Adrenal gland (tissue), 12 donors: ENCODE data around the gene UBE3A. TPM values are rescaled to one million over a fixed set of nuclear protein-coding genes. Genes with fewer than 3 reads are reported as not detected.
A peak's percentile ranks its signal among the peaks of the same experiment; 100 is the strongest.

ENCODE experiments used
- DNase-seq, 7 donors: peaks; one replicate each; pipeline ENCODE4 v3.0.0-alpha.2; 2019 to 2020
- H3K27ac ChIP-seq, 5 donors: fragments of 200-600 bp; sonication (generic) in 4 of 5; 1 replicate in 3 of 5; 2 replicates in 2 of 5; pipeline versions ENCODE4 v1.5.1 to v1.8.0; 2016 to 2020; ENCODE audit warnings: mild to moderate bottlenecking in 1 of 5
- H3K27me3 ChIP-seq: fragments of 200-600 bp; 2 replicates; pipeline ENCODE4 v1.8.0; 2021
- H3K36me3 ChIP-seq, 2 donors: fragments of 200-600 bp; replicated peaks in 1 of 2; 1 replicate in 1 of 2; 2 replicates in 1 of 2; pipeline versions ENCODE4 v1.5.1 to v1.8.0; 2018 to 2022
- H3K4me1 ChIP-seq, 2 donors: fragments of 200-600 bp; replicated peaks in 1 of 2; 1 replicate in 1 of 2; 2 replicates in 1 of 2; pipeline versions ENCODE4 v1.5.1 to v1.8.0; 2018 to 2021
- H3K4me3 ChIP-seq, 4 donors: fragments of 200-600 bp; sonication (generic) in 3 of 4; one replicate each; pipeline ENCODE4 v1.5.1; 2016 to 2018
- H3K9me3 ChIP-seq, 3 donors: fragments of 200-600 bp; sonication (generic) in 1 of 3; replicated peaks in 1 of 3; 1 replicate in 2 of 3; 2 replicates in 1 of 3; pipeline versions ENCODE4 v1.5.1 to v1.8.0; 2016 to 2021
- CTCF ChIP-seq, 6 experiments: fragments of 450-650 bp in 4 of 6; fragments of 200-600 bp in 2 of 6; sonication (generic) in 1 of 6; IDR thresholded peaks; 1 replicate in 5 of 6; 2 replicates in 1 of 6; pipeline versions ENCODE4 v1.5.1 to v1.8.0; 2016 to 2021; ENCODE audit warnings: antibody characterized with exemption in 6 of 6, mild to moderate bottlenecking in 2 of 6, moderate library complexity in 1 of 6
- POLR2A ChIP-seq, 2 donors: fragments of 450-650 bp; IDR thresholded peaks; one replicate each; pipeline ENCODE4 v1.6.1; 2017; ENCODE audit warnings: antibody characterized with exemption in 2 of 2, mild to moderate bottlenecking in 2 of 2, moderate library complexity in 1 of 2
- WGBS, 4 donors: extraction: QIAGEN DNeasy Blood & Tissue Kit in 2 of 4; methylation state at CpG; one replicate each; pipeline versions ENCODE4 v1.1.5 to v1.1.7; 2013 to 2017; 5-methylcytosine and 5-hydroxymethylcytosine counted together
- intact Hi-C, 2 donors: fragments of 100-400 bp; cut with DNase I; formaldehyde crosslinking; loops; one replicate each; pipeline versions ENCODE4 v1.14.1 to v1.15.0; 2022 to 2023
- polyA plus RNA-seq, 3 donors: library from polyadenylated mRNA; stranded (reverse); fragments of 200-250 nt in 2 of 3; fragments of 350-450 nt in 1 of 3; fragmentation: Illumina TruSeq in 1 of 3; extraction: RNeasy Lipid Tissue Mini Kit (QIAGEN cat#74804) in 1 of 3; gene quantifications; one replicate each; pipeline ENCODE4 v1.2.3, GENCODE V29; 2013 to 2014
- total RNA-seq, 9 donors: library from RNA; depleted of rRNA in 4 of 9; stranded (reverse); fragments of >200 nt in 4 of 9; fragments of 120-200 nt in 1 of 9; fragmentation: NEBNext Ultra II Directional in 1 of 9; extraction: Animal tissue kit (Norgen Biotek cat#: 25700) in 1 of 9; gene quantifications; one replicate each; pipeline versions ENCODE4 v1.1.0 to v1.2.4, GENCODE V29; 2013 to 2023
- donor health status: healthy with polysubstance abuse.
- donor health status: Bipolar disorder and iron deficiency.
- donor health status: DM: yes; HTN: yes; CAD: no.
- donor health status: DM: no; HTN: no; CAD: no.
- donor health status: DM: no; HTN: no; CAD: no.
- donor health status: DM: yes; HTN: yes; CAD: no.

The UBE3A gene
- total and polyA plus RNA-seq, 12 donors, result 19.6 to 114 (median 77.5) TPM

- no peaks in the 10 kb centered on the region for H3K27me3 ChIP-seq
- WGBS, 4 donors, result 34 to 73% (median 53%) methylated on average over 1 of the region's 1 CpG
- intact Hi-C loops, result loop anchor here in 1 of 2 donors (10.0 kb wide), 1 partner anchor 82 kb away; no protein-coding TSS in a partner anchor
- peak overlapping the region in 1 of 5 donors; percentile 15 for H3K27ac ChIP-seq
- no peak overlapping the region for H3K4me3 ChIP-seq
- no peak for DNase-seq
- no peak for TF ChIP-seq POLR2A (IDR thresholded peaks at IDR 0.05)
- no peak for TF ChIP-seq CTCF (IDR thresholded peaks at IDR 0.05)
- peaks cover 0 to 4% (median 0%) of the 10 kb centered on the region in 3 donors for H3K9me3 ChIP-seq
- peaks cover 0 to 38% of the 10 kb centered on the region in 2 donors for H3K4me1 ChIP-seq
- H3K36me3 ChIP-seq, result no peaks in the 10 kb centered on the region
These were observed 32.0 kb downstream of the UBE3A start for GRCh38 chr15:25406846-25407245.

GRCh38 chr15:25406261-25406660 is 32.6 kb downstream of the UBE3A start:
- Histone ChIP-seq H3K9me3 (peaks cover 0 to 8% (median 0%) of the 10 kb centered on the region in 3 donors), H3K27ac (no peak overlapping the region), H3K36me3 (no peaks in the 10 kb centered on the region), H3K4me3 (no peak overlapping the region), H3K4me1 (peaks cover 0 to 38% of the 10 kb centered on the region in 2 donors), H3K27me3 (no peaks in the 10 kb centered on the region)
- WGBS, 4 donors, result 35 to 62% (median 53%) methylated on average over 1 of the region's 1 CpG
- no peak for TF ChIP-seq CTCF (IDR thresholded peaks at IDR 0.05)
- TF ChIP-seq POLR2A (IDR thresholded peaks at IDR 0.05), result no peak
- no peak for DNase-seq
- intact Hi-C loops, result loop anchor here in 1 of 2 donors (10.0 kb wide), 1 partner anchor 81 kb away; no protein-coding TSS in a partner anchor

GRCh38 chr15:25403771-25404170 is 35.1 kb downstream of the UBE3A start:
- no peak for DNase-seq
- 89 to 93% (median 91%) methylated on average over 2 of the region's 2 CpGs for WGBS, 4 donors
- H3K36me3 ChIP-seq, result no peaks in the 10 kb centered on the region
- intact Hi-C loops, result loop anchor here in 1 of 2 donors (10.0 kb wide), 1 partner anchor 79 kb away; no protein-coding TSS in a partner anchor
- no peak overlapping the region for H3K27ac ChIP-seq
- H3K9me3 ChIP-seq, result peaks cover 0 to 8% (median 0%) of the 10 kb centered on the region in 3 donors
- H3K4me1 ChIP-seq, result peaks cover 0 to 23% of the 10 kb centered on the region in 2 donors
- H3K27me3 ChIP-seq, result no peaks in the 10 kb centered on the region
- H3K4me3 ChIP-seq, result no peak overlapping the region
- TF ChIP-seq CTCF (IDR thresholded peaks at IDR 0.05) (no peak), POLR2A (IDR thresholded peaks at IDR 0.05) (no peak)

GRCh38 chr15:25402342-25402741 is 36.5 kb downstream of the UBE3A start:
- WGBS, 4 donors, result 98 to 100% (median 100%) methylated on average over 1 to 2 of the region's 2 CpGs
- Histone ChIP-seq H3K27me3 (no peaks in the 10 kb centered on the region), H3K27ac (no peak overlapping the region), H3K4me1 (peaks cover 0 to 15% of the 10 kb centered on the region in 2 donors), H3K9me3 (peaks cover 0 to 8% (median 0%) of the 10 kb centered on the region in 3 donors), H3K4me3 (no peak overlapping the region), H3K36me3 (no peaks in the 10 kb centered on the region)
- no peak for TF ChIP-seq CTCF (IDR thresholded peaks at IDR 0.05)
- TF ChIP-seq POLR2A (IDR thresholded peaks at IDR 0.05), result no peak
- no peak for DNase-seq
- intact Hi-C loops, result loop anchor here in 1 of 2 donors (10.0 kb wide), 1 partner anchor 78 kb away; no protein-coding TSS in a partner anchor
